Fibroblast of villous mesenchyme (primary cell): Measurements from ENCODE around the gene C1orf198. TPM values are rescaled to one million over a fixed set of nuclear protein-coding genes. Genes with fewer than 3 reads are reported as not detected.

Experiments used
- DNase-seq: peaks from one replicate; pipeline ENCODE4 v3.0.0-alpha.2; 2010; ENCODE audit warnings: low read depth
- H3K4me3 ChIP-seq: 2 replicates; pipeline ENCODE4 v1.5.1; 2011; ENCODE audit warnings: low read depth, mild to moderate bottlenecking, low read length
- total RNA-seq: library from RNA; depleted of rRNA; stranded (reverse); fragments of >200 nt; gene quantifications from 2 replicates; pipeline ENCODE4 v1.2.3, GENCODE V29; 2012
- TF ChIP-seq, protein P1 (sequence below): IDR thresholded peaks from 2 replicates; pipeline ENCODE4 v1.5.1; 2012; ENCODE audit warnings: low read depth, mild to moderate bottlenecking, low read length; ENCODE audit not compliant: insufficient read depth

The C1orf198 gene, protein sequence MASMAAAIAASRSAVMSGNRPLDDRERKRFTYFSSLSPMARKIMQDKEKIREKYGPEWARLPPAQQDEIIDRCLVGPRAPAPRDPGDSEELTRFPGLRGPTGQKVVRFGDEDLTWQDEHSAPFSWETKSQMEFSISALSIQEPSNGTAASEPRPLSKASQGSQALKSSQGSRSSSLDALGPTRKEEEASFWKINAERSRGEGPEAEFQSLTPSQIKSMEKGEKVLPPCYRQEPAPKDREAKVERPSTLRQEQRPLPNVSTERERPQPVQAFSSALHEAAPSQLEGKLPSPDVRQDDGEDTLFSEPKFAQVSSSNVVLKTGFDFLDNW
- 239 and 399 TPM in 2 replicates for total RNA-seq

DNA sequence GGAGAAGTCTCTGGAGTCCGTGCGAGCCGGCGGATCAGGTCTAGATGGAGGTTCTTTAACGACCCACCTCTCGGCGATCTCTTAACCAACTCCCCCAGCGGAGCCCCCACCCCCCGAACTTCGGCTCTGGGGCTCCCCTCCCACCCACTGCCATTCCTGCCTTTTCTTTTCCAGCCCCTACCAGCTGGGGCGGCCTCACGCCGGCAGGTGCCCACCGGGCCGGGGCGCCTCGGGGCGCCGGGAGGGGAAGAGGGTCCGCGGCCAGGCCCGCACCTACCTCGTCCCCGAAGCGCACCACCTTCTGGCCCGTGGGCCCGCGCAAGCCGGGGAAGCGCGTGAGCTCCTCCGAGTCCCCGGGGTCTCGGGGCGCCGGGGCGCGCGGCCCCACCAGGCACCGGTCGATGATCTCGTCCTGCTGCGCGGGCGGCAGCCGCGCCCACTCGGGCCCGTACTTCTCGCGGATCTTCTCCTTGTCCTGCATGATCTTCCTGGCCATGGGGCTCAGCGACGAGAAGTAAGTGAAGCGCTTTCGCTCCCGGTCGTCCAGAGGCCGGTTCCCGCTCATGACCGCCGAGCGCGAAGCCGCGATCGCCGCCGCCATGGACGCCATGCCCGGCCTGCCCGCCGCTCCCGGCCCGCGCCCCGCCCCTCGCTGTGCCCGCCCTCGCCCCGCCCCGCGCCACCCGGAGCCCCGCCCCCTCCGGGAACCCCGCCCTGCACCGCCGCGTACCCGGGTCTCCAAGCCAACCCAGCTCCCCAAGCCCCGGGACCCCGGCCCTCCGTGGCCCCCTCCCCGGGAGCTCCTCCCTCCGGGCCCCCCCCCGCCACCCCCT is at the start of gene C1orf198:
TSS of gene C1orf198 (minus strand) at position 619 of the 833 bp plus-strand sequence. CDS start at position 610, 9 bp downstream.
- H3K4me3 ChIP-seq = peak within 1 kb of the TSS; percentile 81
- DNase-seq = no peak
- TF ChIP-seq, protein P1, sequence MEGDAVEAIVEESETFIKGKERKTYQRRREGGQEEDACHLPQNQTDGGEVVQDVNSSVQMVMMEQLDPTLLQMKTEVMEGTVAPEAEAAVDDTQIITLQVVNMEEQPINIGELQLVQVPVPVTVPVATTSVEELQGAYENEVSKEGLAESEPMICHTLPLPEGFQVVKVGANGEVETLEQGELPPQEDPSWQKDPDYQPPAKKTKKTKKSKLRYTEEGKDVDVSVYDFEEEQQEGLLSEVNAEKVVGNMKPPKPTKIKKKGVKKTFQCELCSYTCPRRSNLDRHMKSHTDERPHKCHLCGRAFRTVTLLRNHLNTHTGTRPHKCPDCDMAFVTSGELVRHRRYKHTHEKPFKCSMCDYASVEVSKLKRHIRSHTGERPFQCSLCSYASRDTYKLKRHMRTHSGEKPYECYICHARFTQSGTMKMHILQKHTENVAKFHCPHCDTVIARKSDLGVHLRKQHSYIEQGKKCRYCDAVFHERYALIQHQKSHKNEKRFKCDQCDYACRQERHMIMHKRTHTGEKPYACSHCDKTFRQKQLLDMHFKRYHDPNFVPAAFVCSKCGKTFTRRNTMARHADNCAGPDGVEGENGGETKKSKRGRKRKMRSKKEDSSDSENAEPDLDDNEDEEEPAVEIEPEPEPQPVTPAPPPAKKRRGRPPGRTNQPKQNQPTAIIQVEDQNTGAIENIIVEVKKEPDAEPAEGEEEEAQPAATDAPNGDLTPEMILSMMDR = no peak

DNA sequence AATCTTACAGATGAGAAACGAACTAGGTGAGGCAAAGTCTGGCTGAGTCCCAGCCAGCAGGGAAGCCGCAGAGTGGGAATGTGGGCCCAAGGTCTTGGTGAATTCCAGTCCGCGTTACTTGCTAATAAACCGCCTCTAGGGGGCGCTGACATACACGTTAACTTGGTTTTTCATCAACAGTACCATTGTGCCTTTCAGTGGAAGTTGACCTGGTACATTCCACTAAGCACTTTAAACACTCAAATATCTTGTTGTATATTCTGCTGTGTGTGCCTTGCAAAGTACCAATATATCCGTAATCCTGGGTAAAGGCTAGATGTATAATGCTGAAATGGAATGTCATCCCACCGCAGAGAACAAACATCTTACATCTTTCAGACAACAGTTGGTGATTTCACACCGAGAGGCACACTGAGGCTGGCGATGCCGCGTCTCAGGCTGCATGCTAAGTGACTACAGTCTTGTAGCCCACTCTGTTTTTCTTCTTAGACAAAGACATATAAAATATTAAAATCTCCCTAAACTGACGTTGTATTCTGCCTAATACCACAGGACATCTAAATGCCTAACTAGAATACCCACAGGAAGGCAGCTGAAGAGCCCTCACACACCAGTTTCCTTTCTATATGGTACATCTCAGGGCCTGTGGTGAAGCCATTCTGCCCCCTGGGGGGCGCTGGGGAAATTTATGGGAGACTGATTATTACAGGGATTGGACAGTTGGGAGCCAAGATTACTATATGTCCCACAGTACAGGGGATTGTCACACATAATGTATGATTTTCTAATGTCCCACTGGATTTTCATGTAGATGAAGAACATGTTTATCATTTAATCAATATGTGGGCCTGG is 49.2 kb upstream of the C1orf198 start:
- no peak overlapping the region for H3K4me3 ChIP-seq
- TF ChIP-seq, protein P1 = peak; percentile 75
- peak; percentile 82 for DNase-seq

DNA sequence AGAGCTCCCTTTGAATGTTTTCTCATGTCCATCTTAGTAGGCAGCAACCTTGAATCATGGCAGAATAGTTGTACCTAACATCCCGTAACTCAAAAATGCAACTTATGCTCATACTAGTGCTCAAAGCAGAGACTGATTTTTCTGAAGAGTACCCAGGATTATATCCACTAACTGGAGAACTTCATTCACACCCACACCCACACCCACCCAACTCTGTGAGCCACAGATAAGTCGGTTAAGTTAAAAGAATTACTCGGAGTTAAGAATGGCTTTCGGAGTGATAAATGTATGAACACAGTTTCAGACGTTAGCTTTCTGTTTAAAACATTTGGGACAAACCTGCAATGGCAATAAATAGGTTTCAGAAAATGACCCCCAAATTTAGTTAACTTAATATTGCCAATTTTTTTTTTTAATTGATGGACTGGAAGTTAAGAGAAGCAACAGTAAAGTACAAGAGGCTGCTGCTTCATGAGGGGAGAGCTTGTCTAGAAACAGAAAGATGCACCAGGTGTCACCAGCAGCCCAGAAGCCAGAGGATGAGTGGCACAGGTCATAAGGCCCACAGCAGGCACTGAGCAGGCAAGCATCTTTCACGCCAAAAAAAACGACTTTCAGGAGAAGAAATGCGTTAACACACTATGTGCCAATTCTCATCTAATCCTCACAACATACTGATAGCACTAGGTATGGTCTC is 48.4 kb upstream of the C1orf198 start:
- TF ChIP-seq, protein P1 = no peak
- no peak overlapping the region for H3K4me3 ChIP-seq
- no peak for DNase-seq

DNA sequence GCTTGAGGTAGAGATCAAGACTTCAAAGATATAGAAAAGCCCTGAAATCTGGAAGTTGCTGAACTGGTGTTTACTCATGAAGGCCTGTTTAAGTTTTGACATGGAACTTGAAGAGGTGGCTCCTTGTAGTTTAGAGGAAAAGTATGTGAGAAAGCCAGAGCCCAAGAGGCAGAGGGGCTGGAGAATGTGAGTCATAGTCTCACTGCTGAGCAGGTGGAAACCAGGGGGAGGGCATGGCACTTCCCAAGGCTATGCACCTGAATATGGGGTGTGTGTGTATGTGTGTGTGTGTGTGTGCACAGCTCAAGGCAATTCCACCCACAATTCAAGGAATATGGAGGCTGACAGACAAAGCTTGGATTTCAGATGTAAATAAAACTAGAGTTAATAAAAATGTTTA is 46.8 kb upstream of the C1orf198 start:
- TF ChIP-seq, protein P1 = no peak
- DNase-seq = no peak
- no peak overlapping the region for H3K4me3 ChIP-seq

DNA sequence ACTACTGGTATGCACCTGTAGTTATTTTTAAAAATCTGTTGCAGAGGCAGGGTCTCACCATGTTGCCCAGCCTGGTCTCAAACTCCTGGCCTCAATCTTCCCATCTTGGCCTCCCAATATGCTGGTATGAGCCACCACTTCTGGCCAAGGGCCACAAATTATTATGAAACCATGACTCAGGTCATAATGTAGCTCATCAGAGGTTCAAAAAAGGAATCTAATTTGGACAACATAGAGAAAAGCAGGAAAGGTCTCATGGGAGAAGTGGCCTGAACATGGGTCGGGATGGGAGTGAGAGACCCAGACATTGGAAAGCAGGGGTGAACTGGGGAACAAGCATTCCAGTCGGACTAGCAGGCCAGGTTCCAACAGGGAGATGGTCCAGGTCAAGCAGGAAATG is 45.2 kb upstream of the C1orf198 start:
- TF ChIP-seq, protein P1 = no peak
- no peak for DNase-seq
- H3K4me3 ChIP-seq = no peak overlapping the region

DNA sequence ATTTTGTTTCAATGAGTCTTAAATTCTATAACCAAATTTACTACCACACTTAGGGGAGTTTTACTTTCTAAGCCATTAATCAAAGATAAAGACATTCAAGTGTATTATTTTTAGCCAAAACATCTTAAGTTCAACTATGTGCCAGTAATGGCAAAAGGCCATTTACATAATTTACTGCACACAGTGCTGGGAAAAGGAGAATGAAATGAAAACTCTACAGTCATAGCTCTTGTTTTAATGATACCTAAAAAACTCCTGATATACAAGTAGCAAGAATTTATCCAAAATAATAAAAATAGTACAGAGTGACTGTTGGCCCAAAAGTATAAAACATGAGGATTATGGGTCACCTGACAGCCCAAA is 42.4 kb upstream of the C1orf198 start:
- no peak for DNase-seq
- no peak overlapping the region for H3K4me3 ChIP-seq
- TF ChIP-seq, protein P1 = no peak
